H1 (cell line): ENCODE measurements around the gene LANCL3. TPM values are rescaled to one million over a fixed set of nuclear protein-coding genes. Genes with fewer than 3 reads are reported as not detected.
"Not testable (repeated sequence)": the region's sequence is repeated elsewhere in the genome, so short reads cannot be mapped to it uniquely, and the experiment has no call there.

Experiments
- CTCF ChIA-PET: fragments of 300-600 bp; sonication (Branson Sonifier 250); formaldehyde crosslinking; loops from one replicate; lab custom pipeline; 2021; ENCODE audit not compliant: partially characterized antibody; lab: Charles Lee
- POLR2A ChIA-PET: fragments of 300-600 bp; sonication (Branson Sonifier 250); formaldehyde crosslinking; loops from one replicate; lab custom pipeline; 2021; ENCODE audit warnings: inconsistent platforms; ENCODE audit not compliant: partially characterized antibody; lab: Charles Lee
- DNase-seq, 2 experiments: peaks; one replicate each; pipeline versions ENCODE4 v3.0.0 to v3.0.0-alpha.2; 2010 to 2022; ENCODE audit warnings: low spot score in 2 of 2, low read depth in 1 of 2, mixed read lengths in 1 of 2
- FAIRE-seq: peaks from 2 replicates; lab custom pipeline; 2011; peaks lifted over from hg19 to GRCh38; lab: Jason Lieb, UNC
- H2AFZ ChIP-seq: 2 replicates; pipeline ENCODE4 v1.8.1; 2012; ENCODE audit warnings: low read length, inconsistent platforms
- H2AK5ac ChIP-seq: 2 replicates; pipeline ENCODE4 v1.6.1; 2013; ENCODE audit warnings: low read depth, low read length
- H2BK120ac ChIP-seq: replicated peaks from 2 replicates; pipeline ENCODE3; 2013; ENCODE audit warnings: low read depth, low read length, inconsistent platforms
- H2BK12ac ChIP-seq: 2 replicates; pipeline ENCODE4 v1.6.1; 2013; ENCODE audit warnings: low read depth, low read length
- H2BK15ac ChIP-seq: 2 replicates; pipeline ENCODE4 v1.6.1; 2013; ENCODE audit warnings: low read length
- H2BK20ac ChIP-seq: 2 replicates; pipeline ENCODE4 v1.6.1; 2013; ENCODE audit warnings: low read length
- H2BK5ac ChIP-seq: 2 replicates; pipeline ENCODE4 v1.6.1; 2013; ENCODE audit warnings: low read depth, low read length
- H3K14ac ChIP-seq: 2 replicates; pipeline ENCODE4 v1.6.1; 2013; ENCODE audit warnings: inconsistent platforms; ENCODE audit not compliant: insufficient read length
- H3K18ac ChIP-seq: 2 replicates; pipeline ENCODE4 v1.6.1; 2013; ENCODE audit warnings: low read length; ENCODE audit errors: extremely low read depth
- H3K23ac ChIP-seq: 2 replicates; pipeline ENCODE4 v1.6.1; 2013; ENCODE audit warnings: inconsistent platforms; ENCODE audit not compliant: insufficient read length
- H3K23me2 ChIP-seq: 2 replicates; pipeline ENCODE4 v1.6.1; 2013; ENCODE audit warnings: low read depth, low read length
- H3K27ac ChIP-seq: 2 replicates; pipeline ENCODE4 v1.6.1; 2011; ENCODE audit warnings: low read depth, low read length, inconsistent platforms
- H3K27me3 ChIP-seq, 4 experiments: replicated peaks in 1 of 4; 1 replicate in 1 of 4; 2 replicates in 3 of 4; pipeline versions ENCODE4 v1.6.1 to v1.8.1; 2011 to 2013; ENCODE audit warnings: low read length in 3 of 4, mild to moderate bottlenecking in 3 of 4, inconsistent platforms in 2 of 4, mixed read lengths in 2 of 4, moderate library complexity in 1 of 4; ENCODE audit not compliant: control insufficient read depth in 3 of 4, insufficient read depth in 3 of 4; ENCODE audit errors: extremely low read depth in 1 of 4
- H3K36me3 ChIP-seq, 4 experiments: 2 replicates each; pipeline versions ENCODE4 v1.6.1 to v1.8.1; 2011 to 2013; ENCODE audit warnings: mild to moderate bottlenecking in 4 of 4, low read length in 3 of 4, moderate library complexity in 2 of 4, control low read depth in 1 of 4, inconsistent platforms in 1 of 4; ENCODE audit not compliant: insufficient read depth in 4 of 4, control insufficient read depth in 2 of 4
- H3K4ac ChIP-seq: replicated peaks from 2 replicates; pipeline ENCODE3; 2013; ENCODE audit warnings: low read length, low read depth, mixed read lengths, inconsistent platforms; ENCODE audit not compliant: insufficient read length
- H3K4me1 ChIP-seq, 4 experiments: replicated peaks in 1 of 4; 1 replicate in 1 of 4; 2 replicates in 3 of 4; pipeline versions ENCODE4 v1.6.1 to v1.8.1; 2011 to 2013; ENCODE audit warnings: low read length in 3 of 4, inconsistent platforms in 2 of 4, mixed read lengths in 1 of 4; ENCODE audit not compliant: insufficient read depth in 4 of 4, control insufficient read depth in 3 of 4
- H3K4me2 ChIP-seq, 2 experiments: 2 replicates each; pipeline versions ENCODE4 v1.6.1 to v1.8.1; 2011 to 2013; ENCODE audit warnings: low read depth in 2 of 2, low read length in 2 of 2, control low read depth in 1 of 2, inconsistent platforms in 1 of 2, mild to moderate bottlenecking in 1 of 2; ENCODE audit not compliant: insufficient read depth in 1 of 2
- H3K4me3 ChIP-seq, 4 experiments: fragments of 200-600, 300-600 bp in 1 of 4; sonication (generic), shearing (Covaris generic), sonication (Bioruptor Twin) in 1 of 4; 2 replicates each; pipeline versions ENCODE4 v1.5.1 to v1.8.1; 2011 to 2016; ENCODE audit warnings: low read length in 4 of 4, low read depth in 3 of 4, control low read depth in 2 of 4, inconsistent platforms in 2 of 4, mild to moderate bottlenecking in 2 of 4, mixed read lengths in 1 of 4, moderate library complexity in 1 of 4; ENCODE audit not compliant: insufficient read depth in 2 of 4; ENCODE audit errors: extremely low read depth in 1 of 4
- H3K56ac ChIP-seq: replicated peaks from 2 replicates; pipeline ENCODE3; 2013; ENCODE audit warnings: low read depth, mild to moderate bottlenecking, mixed read lengths, low read length, inconsistent platforms; ENCODE audit not compliant: insufficient read length
- H3K79me1 ChIP-seq: 2 replicates; pipeline ENCODE4 v1.6.1; 2013; ENCODE audit warnings: low read depth, low read length, control low read depth
- H3K79me2 ChIP-seq, 2 experiments: 2 replicates each; pipeline versions ENCODE4 v1.6.1 to v1.8.1; 2012 to 2013; ENCODE audit warnings: low read length in 2 of 2, mild to moderate bottlenecking in 2 of 2, inconsistent platforms in 1 of 2; ENCODE audit not compliant: insufficient read depth in 2 of 2, control insufficient read depth in 1 of 2
- H3K9ac ChIP-seq, 4 experiments: replicated peaks in 1 of 4; 1 replicate in 1 of 4; 2 replicates in 3 of 4; pipeline versions ENCODE4 v1.6.1 to v1.8.1; 2011 to 2013; ENCODE audit warnings: low read depth in 3 of 4, low read length in 3 of 4, control low read depth in 2 of 4, mild to moderate bottlenecking in 2 of 4, moderate library complexity in 2 of 4, inconsistent platforms in 1 of 4; ENCODE audit errors: extremely low read depth in 1 of 4
- H3K9me3 ChIP-seq, 2 experiments: 2 replicates each; pipeline versions ENCODE4 v1.6.1 to v1.8.1; 2012 to 2013; ENCODE audit warnings: mild to moderate bottlenecking in 2 of 2, moderate library complexity in 2 of 2, control low read depth in 1 of 2, inconsistent platforms in 1 of 2, low read depth in 1 of 2, low read length in 1 of 2, mixed read lengths in 1 of 2; ENCODE audit not compliant: insufficient read depth in 2 of 2
- H4K20me1 ChIP-seq, 2 experiments: replicated peaks in 1 of 2; 2 replicates each; pipeline versions ENCODE3 to v1.8.1; 2011 to 2013; ENCODE audit warnings: inconsistent platforms in 2 of 2, low read length in 2 of 2, mild to moderate bottlenecking in 1 of 2; ENCODE audit not compliant: insufficient read depth in 2 of 2, control insufficient read depth in 1 of 2
- H4K5ac ChIP-seq: 2 replicates; pipeline ENCODE4 v1.6.1; 2013; ENCODE audit warnings: low read length, low read depth, mixed read lengths, inconsistent platforms; ENCODE audit not compliant: insufficient read length
- H4K8ac ChIP-seq: 2 replicates; pipeline ENCODE4 v1.8.0; 2013; ENCODE audit warnings: mild to moderate bottlenecking, moderate library complexity, low read length, inconsistent platforms; ENCODE audit not compliant: insufficient read depth; ENCODE audit errors: extremely low read depth
- H4K91ac ChIP-seq: replicated peaks from 2 replicates; pipeline ENCODE3; 2013; ENCODE audit warnings: low read length, mixed read lengths, inconsistent platforms; ENCODE audit not compliant: insufficient read length
- WGBS, 2 experiments: shearing (Covaris generic) in 1 of 2; methylation state at CpG; one replicate each; pipeline versions ENCODE4 v1.1.6 to v1.1.7; 2013 to 2015; ENCODE audit warnings: low lambda C conversion rate in 2 of 2, mixed read lengths in 2 of 2, inconsistent platforms in 1 of 2, low coverage in 1 of 2, missing lambda C conversion rate in 1 of 2; ENCODE audit not compliant: insufficient replicate concordance in 2 of 2, insufficient coverage in 1 of 2, insufficient read length in 1 of 2; ENCODE audit errors: extremely low coverage in 1 of 2, missing lambda C conversion rate in 1 of 2; 5-methylcytosine and 5-hydroxymethylcytosine counted together
- polyA plus RNA-seq, 7 experiments: library from polyadenylated mRNA; depleted of rRNA in 3 of 7; stranded (reverse) in 5 of 7; unstranded in 2 of 7; fragments of >200 nt in 5 of 7; fragments of 200-250 nt in 2 of 7; gene quantifications; 1 replicate in 5 of 7; 2 replicates in 1 of 7; 4 replicates in 1 of 7; pipeline versions ENCODE4 v1.2.1 to v1.2.3, GENCODE V29; 2011 to 2013; ENCODE audit warnings: missing spikeins in 2 of 7, mixed read lengths in 2 of 7
- total RNA-seq: library from RNA; stranded (reverse); fragmentation: NEBNext Ultra II Directional; extraction: Animal tissue kit (Norgen Biotek cat#: 25700); gene quantifications from 2 replicates; pipeline ENCODE4 v1.2.1, GENCODE V29; 2021

Gene LANCL3
- total and polyA plus RNA-seq, 2 of the 8 experiments (the other 6 are each of a cell fraction or from before 2014, with no cell fraction given) = 0.11 to 0.37 TPM

DNA sequence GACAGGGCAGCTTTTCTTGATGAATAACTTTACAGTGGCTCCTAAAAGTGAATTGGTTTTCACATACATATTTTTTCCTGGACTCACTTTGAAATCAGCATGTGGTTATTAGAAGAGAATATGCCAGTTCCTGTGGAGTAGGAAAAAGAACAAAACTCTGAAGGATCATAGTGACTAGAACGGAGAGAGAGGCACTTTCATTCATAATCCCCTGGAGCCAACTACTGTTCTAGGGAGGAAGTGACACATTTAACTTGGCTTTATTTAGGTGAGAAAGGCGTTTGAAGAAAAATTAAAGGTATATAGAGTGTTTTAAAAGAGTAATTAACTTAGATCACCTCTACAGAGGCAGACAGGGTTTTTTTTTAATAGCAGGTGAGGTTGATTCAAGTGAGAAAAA lies 1.7 kb downstream of the LANCL3 start:
- H3K4ac ChIP-seq, H3K4me1 ChIP-seq, H3K9me3 ChIP-seq, FAIRE-seq, H2BK120ac ChIP-seq, H3K56ac ChIP-seq, H4K8ac ChIP-seq, H2BK20ac ChIP-seq, H4K91ac ChIP-seq, H2AFZ ChIP-seq, H4K5ac ChIP-seq, POLR2A ChIA-PET, H3K36me3 ChIP-seq, H2BK5ac ChIP-seq, H3K14ac ChIP-seq, H3K4me2 ChIP-seq, H3K18ac ChIP-seq, H3K27me3 ChIP-seq, H3K23me2 ChIP-seq, H3K4me3 ChIP-seq, DNase-seq, H4K20me1 ChIP-seq, H2AK5ac ChIP-seq, H3K27ac ChIP-seq, H3K9ac ChIP-seq, H3K23ac ChIP-seq, H3K79me1 ChIP-seq, H2BK15ac ChIP-seq, H2BK12ac ChIP-seq, H3K79me2 ChIP-seq: not testable (repeated sequence)
- 64% methylated on average over 2 of the region's 2 CpGs; no CpG with 5 or more reads in 1 of the 2 experiments for WGBS, 2 experiments
- CTCF ChIA-PET = interaction anchor here (0.6 to 1.3 kb wide), 2 partner anchors 96 to 1321 kb away, joined by 3 to 4 read pairs; no protein-coding TSS in a partner anchor
